Neural cell (in vitro differentiated cells): ENCODE data around the gene COX15.

Experiments
- CTCF ChIP-seq: fragments of 450-650 bp; IDR thresholded peaks from 2 replicates; pipeline ENCODE4 v1.5.1; 2014; ENCODE audit warnings: antibody characterized with exemption, mild to moderate bottlenecking, moderate library complexity; ENCODE audit not compliant: poor library complexity, severe bottlenecking
- POLR2AphosphoS5 ChIP-seq: IDR thresholded peaks from 2 replicates; pipeline ENCODE4 v1.6.1; 2012
- RAD21 ChIP-seq: fragments of 450-650 bp; conservative IDR thresholded peaks from 2 replicates; pipeline ENCODE4 v1.6.1; 2014; ENCODE audit warnings: antibody characterized with exemption, mild to moderate bottlenecking, moderate library complexity
- REST ChIP-seq: IDR thresholded peaks from 2 replicates; pipeline ENCODE4 v1.6.1; 2012; ENCODE audit warnings: borderline replicate concordance

GRCh38 chr10:99756159-99756558, 24.2 kb upstream of the COX15 start:
- TF ChIP-seq CTCF: no peak
- TF ChIP-seq REST: no peak
- TF ChIP-seq RAD21: no peak
- TF ChIP-seq POLR2AphosphoS5: no peak
